HUES64 (cell line): ENCODE results near the gene RELT.

ENCODE experiments used
- H3K27ac ChIP-seq: 2 replicates; pipeline ENCODE4 v1.7.0; 2013; ENCODE audit warnings: low read depth, low read length, inconsistent platforms
- H3K27me3 ChIP-seq: 2 replicates; pipeline ENCODE4 v1.6.1; 2013; ENCODE audit warnings: mild to moderate bottlenecking, low read length; ENCODE audit not compliant: insufficient read depth
- H3K36me3 ChIP-seq: 2 replicates; pipeline ENCODE4 v1.6.1; 2013; ENCODE audit warnings: mild to moderate bottlenecking, low read length; ENCODE audit not compliant: insufficient read depth
- H3K4me1 ChIP-seq: 2 replicates; pipeline ENCODE4 v1.6.1; 2013; ENCODE audit warnings: mild to moderate bottlenecking, low read length, moderate library complexity; ENCODE audit not compliant: insufficient read depth
- H3K4me3 ChIP-seq: 2 replicates; pipeline ENCODE4 v1.5.1; 2013; ENCODE audit warnings: mild to moderate bottlenecking, low read length, moderate library complexity
- H3K9ac ChIP-seq: 2 replicates; pipeline ENCODE4 v1.6.1; 2013; ENCODE audit warnings: mild to moderate bottlenecking, low read depth, low read length
- H3K9me3 ChIP-seq: 2 replicates; pipeline ENCODE4 v1.6.1; 2013; ENCODE audit warnings: low read depth, low read length; ENCODE audit not compliant: insufficient read depth
- WGBS: fragments of 150-250, 120-280 bp; methylation state at CpG from one replicate; pipeline ENCODE4 v1.1.7; 2013; ENCODE audit warnings: missing lambda C conversion rate; 5-methylcytosine and 5-hydroxymethylcytosine counted together

RELT gene

DNA sequence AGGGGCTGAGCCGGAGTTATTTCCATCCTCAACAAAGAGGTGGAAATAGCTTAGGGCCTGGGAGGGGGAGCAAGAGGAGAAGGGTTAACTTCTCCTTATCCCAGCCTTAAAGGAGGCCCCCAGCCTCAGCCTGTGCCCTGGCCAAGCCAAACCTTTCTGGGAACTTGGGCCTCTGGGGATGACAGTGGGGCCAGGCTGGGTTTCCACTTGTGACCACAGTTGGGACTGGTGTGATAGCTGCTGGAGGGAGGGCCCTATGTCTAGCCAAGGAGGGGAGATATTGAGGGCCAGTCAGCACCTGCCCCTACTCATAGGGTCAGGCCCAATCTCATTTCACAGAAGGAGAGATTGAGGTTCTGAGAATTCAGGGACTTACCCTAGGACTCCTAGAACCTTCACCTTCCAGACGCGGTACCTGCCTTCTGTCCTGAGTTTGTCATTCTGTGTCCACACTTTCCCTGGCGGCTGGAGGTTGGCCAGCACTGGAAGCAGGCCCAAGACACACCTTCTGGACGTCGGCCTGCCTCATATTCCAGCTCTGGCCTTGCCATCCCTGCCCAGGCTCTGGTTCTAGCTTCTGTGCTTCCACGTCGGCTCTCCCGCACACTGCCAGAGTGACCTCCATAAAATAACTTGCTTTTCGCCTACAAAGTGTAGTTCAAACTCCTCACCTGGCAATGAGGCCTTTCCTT, 3.1 kb downstream of the RELT start:
- H3K9me3 ChIP-seq: no peaks in the 10 kb centered on the region
- 89% methylated on average over 10 of the region's 10 CpGs for WGBS
- H3K36me3 ChIP-seq: no peaks in the 10 kb centered on the region
- H3K27ac ChIP-seq: no peak overlapping the region
- no peak overlapping the region for H3K4me3 ChIP-seq
- no peak overlapping the region for H3K9ac ChIP-seq
- H3K4me1 ChIP-seq: peaks cover 6% of the 10 kb centered on the region
- H3K27me3 ChIP-seq: peaks cover 8% of the 10 kb centered on the region; the same call in 1 of the 2 replicates

DNA sequence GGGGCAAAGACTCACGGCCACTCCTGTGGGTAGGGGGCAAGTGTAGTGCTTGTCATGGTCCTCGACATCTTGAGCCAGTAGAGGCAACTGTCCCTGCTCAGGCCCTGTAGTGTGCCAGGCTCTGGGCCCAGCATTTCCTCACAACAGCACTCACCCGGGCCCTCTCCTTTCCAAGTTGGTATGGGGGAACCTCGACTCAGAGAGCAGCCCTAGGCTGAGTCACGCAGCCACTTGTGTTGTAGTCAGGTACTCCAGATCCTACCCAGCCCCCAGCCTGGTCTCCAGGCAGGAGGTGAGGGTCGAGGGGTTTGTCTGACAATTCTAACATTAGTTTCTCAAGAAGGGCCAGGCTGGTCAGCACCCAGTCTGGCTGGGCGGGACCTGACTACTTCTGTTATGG, 4.1 kb downstream of the RELT start:
- Histone ChIP-seq H3K9me3 (no peaks in the 10 kb centered on the region), H3K27me3 (peaks cover 8% of the 10 kb centered on the region; the same call in 1 of the 2 replicates), H3K27ac (no peak overlapping the region), H3K9ac (no peak overlapping the region), H3K36me3 (no peaks in the 10 kb centered on the region), H3K4me1 (peaks cover 6% of the 10 kb centered on the region), H3K4me3 (no peak overlapping the region)
- 87% methylated on average over 7 of the region's 7 CpGs for WGBS

- 90% methylated on average over 4 of the region's 4 CpGs for WGBS
- Histone ChIP-seq H3K36me3 (no peaks in the 10 kb centered on the region), H3K4me1 (peaks cover 3% of the 10 kb centered on the region), H3K27ac (no peak overlapping the region), H3K9me3 (no peaks in the 10 kb centered on the region), H3K4me3 (no peak overlapping the region), H3K9ac (no peak overlapping the region), H3K27me3 (peaks cover 8% of the 10 kb centered on the region; the same call in 1 of the 2 replicates)
Measured at GRCh38 chr11:73380897-73381410, 4.8 kb downstream of the RELT start.

GRCh38 chr11:73381589-73381988, 5.4 kb downstream of the RELT start:
- Histone ChIP-seq H3K36me3 (no peaks in the 10 kb centered on the region), H3K9me3 (no peaks in the 10 kb centered on the region), H3K27ac (no peak overlapping the region), H3K4me1 (peaks cover 3% of the 10 kb centered on the region), H3K9ac (no peak overlapping the region), H3K27me3 (peaks cover 8% of the 10 kb centered on the region; the same call in 1 of the 2 replicates), H3K4me3 (no peak overlapping the region)
- whole genome bisulfite sequencing: 91% methylated on average over 6 of the region's 6 CpGs

- Histone ChIP-seq H3K9me3 (no peaks in the 10 kb centered on the region), H3K27me3 (peaks cover 2% of the 10 kb centered on the region; the same call in 1 of the 2 replicates), H3K27ac (no peak overlapping the region), H3K9ac (no peak overlapping the region), H3K36me3 (no peaks in the 10 kb centered on the region), H3K4me1 (peaks cover 3% of the 10 kb centered on the region), H3K4me3 (no peak overlapping the region)
- 96% methylated on average over 7 of the region's 7 CpGs for WGBS
Measured at GRCh38 chr11:73382183-73382582, 6.0 kb downstream of the RELT start.

DNA sequence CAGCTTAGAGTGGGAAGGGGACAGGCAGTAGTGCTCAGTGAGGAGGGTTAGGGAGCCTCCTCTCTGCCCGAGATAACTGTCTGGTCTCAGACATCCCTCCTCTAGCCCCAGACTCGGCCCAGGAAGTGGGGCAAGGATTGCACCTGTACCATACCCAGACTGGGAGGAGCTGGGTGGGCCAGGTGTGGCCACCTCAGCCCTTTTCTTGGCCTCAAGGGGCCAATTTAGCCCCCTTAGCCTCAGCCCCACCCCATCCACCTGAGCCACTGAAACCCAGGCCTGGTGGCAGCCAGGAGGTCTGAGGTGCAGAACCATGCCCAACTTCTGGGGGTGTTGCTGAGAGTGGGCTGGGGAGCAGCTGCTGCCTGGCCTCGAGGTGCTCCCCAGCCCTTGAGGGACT, 6.5 kb downstream of the RELT start:
- 88% methylated on average over 3 of the region's 3 CpGs for WGBS
- Histone ChIP-seq H3K9me3 (no peaks in the 10 kb centered on the region), H3K4me3 (no peak overlapping the region), H3K27ac (no peak overlapping the region), H3K9ac (no peak overlapping the region), H3K36me3 (no peaks in the 10 kb centered on the region), H3K4me1 (peaks cover 2% of the 10 kb centered on the region), H3K27me3 (no peaks in the 10 kb centered on the region)

- Histone ChIP-seq H3K9ac (no peak overlapping the region), H3K4me3 (no peak overlapping the region), H3K36me3 (no peaks in the 10 kb centered on the region), H3K27ac (no peak overlapping the region), H3K9me3 (no peaks in the 10 kb centered on the region), H3K27me3 (no peaks in the 10 kb centered on the region), H3K4me1 (no peaks in the 10 kb centered on the region; the same call in none of the 2 replicates)
- 79% methylated on average over 9 of the region's 9 CpGs for WGBS
Measured at GRCh38 chr11:73383249-73384124, 7.3 kb downstream of the RELT start.

GRCh38 chr11:73384125-73384441, 7.9 kb downstream of the RELT start:
- H3K27ac ChIP-seq: no peak overlapping the region
- no peak overlapping the region for H3K4me3 ChIP-seq
- H3K9ac ChIP-seq: no peak overlapping the region
- no peaks in the 10 kb centered on the region for H3K36me3 ChIP-seq
- no peaks in the 10 kb centered on the region for H3K9me3 ChIP-seq
- H3K4me1 ChIP-seq: no peaks in the 10 kb centered on the region; the same call in 1 of the 2 replicates
- no peaks in the 10 kb centered on the region for H3K27me3 ChIP-seq
- WGBS: 85% methylated on average over 7 of the region's 7 CpGs

- no peaks in the 10 kb centered on the region for H3K9me3 ChIP-seq
- no peak overlapping the region for H3K27ac ChIP-seq
- no peaks in the 10 kb centered on the region for H3K36me3 ChIP-seq
- no peaks in the 10 kb centered on the region; the same call in 1 of the 2 replicates for H3K4me1 ChIP-seq
- no peak overlapping the region for H3K9ac ChIP-seq
- no peak overlapping the region for H3K4me3 ChIP-seq
- H3K27me3 ChIP-seq: no peaks in the 10 kb centered on the region
- WGBS: 88% methylated on average over 4 of the region's 4 CpGs
Measured at GRCh38 chr11:73384531-73384871, 8.3 kb downstream of the RELT start.

DNA sequence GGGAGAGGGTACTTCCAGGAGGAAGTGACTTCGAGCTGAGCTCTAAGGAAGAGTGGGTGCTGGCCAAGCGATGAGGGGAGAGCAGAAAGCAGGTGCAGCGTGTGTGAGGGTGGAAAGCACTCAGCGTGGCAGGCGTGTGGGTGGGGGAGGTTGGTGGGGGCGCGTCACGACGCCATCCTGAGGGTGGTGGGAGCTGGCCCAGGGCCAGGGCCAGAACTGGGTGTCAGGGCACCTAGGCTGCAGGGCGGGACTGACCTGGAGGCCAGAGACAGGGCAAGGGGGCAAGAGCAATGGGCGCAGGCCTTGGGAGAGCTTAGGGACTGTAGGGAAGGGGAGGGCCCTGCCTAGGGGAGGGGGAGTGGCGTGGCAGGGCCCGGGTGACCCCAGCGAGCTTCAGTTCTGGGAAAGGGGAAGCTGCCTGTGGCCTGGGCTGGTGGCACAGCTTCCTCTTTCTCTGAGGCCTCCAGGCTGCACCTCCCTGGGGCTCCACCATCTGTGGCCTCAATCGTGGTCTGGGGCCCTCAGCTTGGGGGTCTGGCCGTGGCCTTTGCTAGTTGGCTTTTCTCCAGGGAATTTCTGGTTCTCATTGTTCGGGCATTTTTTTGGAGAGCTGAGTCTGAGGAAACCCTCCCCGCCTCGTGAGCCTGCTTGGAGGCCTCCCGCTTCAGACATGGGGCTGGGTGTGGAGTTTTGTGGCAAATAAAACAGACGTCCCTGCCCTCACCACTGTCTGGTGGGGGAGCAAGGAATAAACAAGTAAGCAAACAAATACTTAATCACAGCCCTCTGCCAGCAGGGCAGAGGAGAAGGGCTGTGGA, 8.9 kb downstream of the RELT start:
- Histone ChIP-seq H3K27ac (no peak overlapping the region), H3K36me3 (no peaks in the 10 kb centered on the region), H3K9me3 (no peaks in the 10 kb centered on the region), H3K4me1 (no peaks in the 10 kb centered on the region; the same call in 1 of the 2 replicates), H3K9ac (no peak overlapping the region), H3K4me3 (no peak overlapping the region), H3K27me3 (no peaks in the 10 kb centered on the region)
- 83% methylated on average over 20 of the region's 21 CpGs for WGBS

DNA sequence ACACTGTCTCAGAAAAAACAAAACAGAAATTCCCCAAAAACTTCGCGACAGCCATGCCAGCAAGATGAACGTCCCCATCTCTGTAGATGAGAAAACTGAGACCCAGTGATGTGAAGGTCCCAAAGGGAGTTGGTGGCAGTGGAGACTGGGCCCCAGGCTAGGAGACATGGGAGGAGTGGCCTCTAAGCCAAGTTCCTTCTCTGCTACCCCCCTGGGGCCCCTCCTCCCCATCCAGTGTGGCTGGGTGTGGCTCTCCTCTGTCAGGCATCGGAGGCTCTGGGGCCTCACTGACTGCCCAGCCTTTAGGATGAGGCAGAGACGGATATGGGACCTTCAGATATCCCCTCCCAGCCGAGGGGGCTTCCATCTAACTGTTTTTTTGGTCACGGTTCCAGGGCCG, 9.8 kb downstream of the RELT start:
- Histone ChIP-seq H3K27ac (no peak overlapping the region), H3K4me3 (no peak overlapping the region)
- WGBS: 90% methylated on average over 8 of the region's 8 CpGs

More for the DNA sequence above, 9.8 kb downstream of the RELT start:
- Histone ChIP-seq H3K9me3 (no peaks in the 10 kb centered on the region), H3K27me3 (no peaks in the 10 kb centered on the region), H3K36me3 (no peaks in the 10 kb centered on the region), H3K9ac (no peak overlapping the region), H3K4me1 (no peaks in the 10 kb centered on the region; the same call in 1 of the 2 replicates)
